HK-2 (cell line): ENCODE results near the gene TSPAN15.

Source experiments
- DNase-seq: peaks from one replicate; pipeline ENCODE4 v3.0.0-alpha.2; 2018; ENCODE audit not compliant: unreplicated experiment

The TSPAN15 gene

GRCh38 chr10:69553328-69553727 is 102.1 kb downstream of the TSPAN15 start:
- DNase-seq = no peak

DNA sequence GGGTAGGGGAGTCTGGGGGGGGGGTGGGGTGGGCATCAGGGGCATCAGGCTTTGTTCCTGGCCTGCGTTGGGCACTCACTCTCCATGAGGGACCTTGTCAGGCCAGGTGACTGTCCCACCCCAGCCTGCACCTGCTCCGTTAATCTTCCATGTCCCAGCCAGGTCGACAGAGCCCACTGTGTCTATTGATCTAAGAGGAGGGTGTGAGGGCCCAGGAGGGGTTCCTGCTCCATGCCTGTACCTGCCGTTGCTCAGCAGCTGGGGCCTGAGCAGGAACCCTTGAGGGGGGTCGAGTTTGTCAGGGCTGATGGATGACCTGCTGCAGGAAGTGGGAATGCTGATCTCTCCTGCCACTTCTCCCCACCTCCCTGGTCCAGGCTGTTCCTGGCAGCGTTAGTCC is 103.3 kb downstream of the TSPAN15 start:
- DNase-seq = no peak
